Ishikawa (cell line): ENCODE measurements around the gene ATP11A.

Experiments
- CEBPB ChIP-seq: IDR thresholded peaks from 2 replicates; pipeline ENCODE4 v1.6.1; 2012
- CREB1 ChIP-seq: IDR thresholded peaks from 2 replicates; pipeline ENCODE4 v1.6.1; 2012; ENCODE audit warnings: low read depth
- EGR1 ChIP-seq: IDR thresholded peaks from 2 replicates; pipeline ENCODE4 v1.6.1; 2012
- EP300 ChIP-seq: IDR thresholded peaks from 2 replicates; pipeline ENCODE4 v1.6.1; 2012; ENCODE audit warnings: borderline replicate concordance
- FOXM1 ChIP-seq: IDR thresholded peaks from 2 replicates; pipeline ENCODE4 v1.6.1; 2012; ENCODE audit warnings: low read depth, borderline replicate concordance
- NFIC ChIP-seq: IDR thresholded peaks from 2 replicates; pipeline ENCODE4 v1.6.1; 2012
- RAD21 ChIP-seq: IDR thresholded peaks from 2 replicates; pipeline ENCODE4 v1.6.1; 2012; ENCODE audit warnings: low read depth
- TAF1 ChIP-seq: IDR thresholded peaks from 2 replicates; pipeline ENCODE4 v1.6.1; 2012; ENCODE audit warnings: low read depth, mild to moderate bottlenecking
- TCF12 ChIP-seq: IDR thresholded peaks from 2 replicates; pipeline ENCODE4 v1.6.1; 2012; ENCODE audit warnings: low read depth
- TEAD4 ChIP-seq: IDR thresholded peaks from 2 replicates; pipeline ENCODE4 v1.6.1; 2012
- YY1 ChIP-seq: IDR thresholded peaks from 2 replicates; pipeline ENCODE4 v1.6.1; 2012; ENCODE audit warnings: low read depth
- ZBTB7A ChIP-seq: IDR thresholded peaks from 2 replicates; pipeline ENCODE4 v1.6.1; 2012; ENCODE audit warnings: low read depth
- TF ChIP-seq, protein P1 (sequence below): IDR thresholded peaks from 2 replicates; pipeline ENCODE4 v1.6.1; 2012
- TF ChIP-seq, protein P2 (sequence below): IDR thresholded peaks from 2 replicates; pipeline ENCODE4 v1.6.1; 2012
- TF ChIP-seq, protein P3 (sequence below): IDR thresholded peaks from 2 replicates; pipeline ENCODE4 v1.6.1; 2012; ENCODE audit warnings: low read depth, mild to moderate bottlenecking

The ATP11A gene

DNA sequence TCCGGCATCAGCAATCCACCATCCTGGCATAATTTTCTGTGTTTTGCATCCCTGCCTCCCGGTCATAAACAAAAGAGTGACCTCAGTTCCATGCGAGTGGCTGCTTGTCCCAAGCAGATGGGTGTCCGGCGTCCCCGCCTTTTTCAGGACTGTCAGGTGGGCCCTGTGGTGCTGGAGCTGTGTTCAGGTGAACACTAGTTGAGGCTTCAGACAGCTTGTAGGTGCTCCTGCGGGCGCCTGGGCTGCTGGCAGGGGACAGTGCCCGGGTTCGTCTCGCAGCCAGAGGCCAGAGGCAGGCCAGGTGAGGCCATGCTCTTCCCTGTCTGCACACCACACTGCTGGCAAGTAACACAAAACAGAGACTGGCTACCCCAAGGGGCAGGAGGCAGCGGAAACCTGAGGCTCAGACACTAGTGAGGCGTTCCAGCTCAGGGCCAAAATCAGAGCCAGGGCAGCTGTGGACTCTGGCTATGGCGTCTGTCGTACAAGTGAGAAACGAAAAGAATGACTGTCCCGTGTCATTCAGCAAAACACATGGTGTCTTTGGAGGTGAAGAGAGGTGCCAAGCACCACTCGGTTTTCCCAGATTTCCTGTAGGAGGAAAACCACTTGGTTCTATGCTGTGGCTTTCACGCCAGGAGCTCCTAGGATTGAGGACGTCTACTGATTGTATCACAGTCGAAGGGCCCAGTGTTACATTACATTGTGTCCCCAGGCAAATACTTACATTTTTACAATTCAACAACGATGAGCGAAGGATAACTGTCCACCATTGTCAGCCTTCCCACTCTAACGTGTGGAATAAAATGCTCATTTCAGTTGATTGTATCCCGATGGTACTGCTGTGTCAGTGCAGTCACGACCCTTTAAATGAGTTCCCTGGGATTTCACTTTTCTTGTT, 104.0 kb downstream of the ATP11A start:
- TF ChIP-seq CREB1 (no peak), TEAD4 (no peak), EP300 (no peak), EGR1 (no peak), FOXM1 (no peak), RAD21 (no peak), ZBTB7A (no peak), TCF12 (no peak), NFIC (no peak), TAF1 (no peak), CEBPB (no peak), YY1 (no peak)
- TF ChIP-seq, protein P1, sequence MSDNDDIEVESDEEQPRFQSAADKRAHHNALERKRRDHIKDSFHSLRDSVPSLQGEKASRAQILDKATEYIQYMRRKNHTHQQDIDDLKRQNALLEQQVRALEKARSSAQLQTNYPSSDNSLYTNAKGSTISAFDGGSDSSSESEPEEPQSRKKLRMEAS = no peak
- TF ChIP-seq, protein P2, sequence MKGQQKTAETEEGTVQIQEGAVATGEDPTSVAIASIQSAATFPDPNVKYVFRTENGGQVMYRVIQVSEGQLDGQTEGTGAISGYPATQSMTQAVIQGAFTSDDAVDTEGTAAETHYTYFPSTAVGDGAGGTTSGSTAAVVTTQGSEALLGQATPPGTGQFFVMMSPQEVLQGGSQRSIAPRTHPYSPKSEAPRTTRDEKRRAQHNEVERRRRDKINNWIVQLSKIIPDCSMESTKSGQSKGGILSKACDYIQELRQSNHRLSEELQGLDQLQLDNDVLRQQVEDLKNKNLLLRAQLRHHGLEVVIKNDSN = no peak
- TF ChIP-seq, protein P3, sequence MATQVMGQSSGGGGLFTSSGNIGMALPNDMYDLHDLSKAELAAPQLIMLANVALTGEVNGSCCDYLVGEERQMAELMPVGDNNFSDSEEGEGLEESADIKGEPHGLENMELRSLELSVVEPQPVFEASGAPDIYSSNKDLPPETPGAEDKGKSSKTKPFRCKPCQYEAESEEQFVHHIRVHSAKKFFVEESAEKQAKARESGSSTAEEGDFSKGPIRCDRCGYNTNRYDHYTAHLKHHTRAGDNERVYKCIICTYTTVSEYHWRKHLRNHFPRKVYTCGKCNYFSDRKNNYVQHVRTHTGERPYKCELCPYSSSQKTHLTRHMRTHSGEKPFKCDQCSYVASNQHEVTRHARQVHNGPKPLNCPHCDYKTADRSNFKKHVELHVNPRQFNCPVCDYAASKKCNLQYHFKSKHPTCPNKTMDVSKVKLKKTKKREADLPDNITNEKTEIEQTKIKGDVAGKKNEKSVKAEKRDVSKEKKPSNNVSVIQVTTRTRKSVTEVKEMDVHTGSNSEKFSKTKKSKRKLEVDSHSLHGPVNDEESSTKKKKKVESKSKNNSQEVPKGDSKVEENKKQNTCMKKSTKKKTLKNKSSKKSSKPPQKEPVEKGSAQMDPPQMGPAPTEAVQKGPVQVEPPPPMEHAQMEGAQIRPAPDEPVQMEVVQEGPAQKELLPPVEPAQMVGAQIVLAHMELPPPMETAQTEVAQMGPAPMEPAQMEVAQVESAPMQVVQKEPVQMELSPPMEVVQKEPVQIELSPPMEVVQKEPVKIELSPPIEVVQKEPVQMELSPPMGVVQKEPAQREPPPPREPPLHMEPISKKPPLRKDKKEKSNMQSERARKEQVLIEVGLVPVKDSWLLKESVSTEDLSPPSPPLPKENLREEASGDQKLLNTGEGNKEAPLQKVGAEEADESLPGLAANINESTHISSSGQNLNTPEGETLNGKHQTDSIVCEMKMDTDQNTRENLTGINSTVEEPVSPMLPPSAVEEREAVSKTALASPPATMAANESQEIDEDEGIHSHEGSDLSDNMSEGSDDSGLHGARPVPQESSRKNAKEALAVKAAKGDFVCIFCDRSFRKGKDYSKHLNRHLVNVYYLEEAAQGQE = no peak

DNA sequence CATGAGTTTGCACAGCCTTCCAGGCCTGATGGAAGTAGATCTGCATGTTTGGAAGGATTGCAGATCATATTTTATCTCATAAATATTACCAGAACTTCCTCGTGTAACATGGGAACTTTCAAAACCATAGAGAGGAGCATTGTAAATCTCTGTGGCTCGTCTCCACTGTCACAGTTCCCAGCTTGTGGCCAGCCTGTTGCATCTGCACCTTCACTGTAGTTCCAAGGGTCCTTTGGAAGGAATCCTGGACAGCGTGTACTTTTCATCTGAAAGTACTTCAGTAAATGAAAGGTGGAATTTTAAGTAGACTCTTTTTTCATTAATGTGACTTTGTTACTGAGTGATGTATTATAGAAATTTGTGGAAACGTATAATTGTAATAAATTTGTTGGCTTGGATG, 105.4 kb downstream of the ATP11A start:
- TF ChIP-seq, protein P3 = no peak
- TF ChIP-seq TCF12 (no peak), RAD21 (no peak), TEAD4 (no peak), YY1 (no peak), EGR1 (no peak), ZBTB7A (no peak), NFIC (no peak), CREB1 (no peak), FOXM1 (no peak), TAF1 (no peak)
- TF ChIP-seq, protein P1 = no peak
- TF ChIP-seq, protein P2 = no peak

DNA sequence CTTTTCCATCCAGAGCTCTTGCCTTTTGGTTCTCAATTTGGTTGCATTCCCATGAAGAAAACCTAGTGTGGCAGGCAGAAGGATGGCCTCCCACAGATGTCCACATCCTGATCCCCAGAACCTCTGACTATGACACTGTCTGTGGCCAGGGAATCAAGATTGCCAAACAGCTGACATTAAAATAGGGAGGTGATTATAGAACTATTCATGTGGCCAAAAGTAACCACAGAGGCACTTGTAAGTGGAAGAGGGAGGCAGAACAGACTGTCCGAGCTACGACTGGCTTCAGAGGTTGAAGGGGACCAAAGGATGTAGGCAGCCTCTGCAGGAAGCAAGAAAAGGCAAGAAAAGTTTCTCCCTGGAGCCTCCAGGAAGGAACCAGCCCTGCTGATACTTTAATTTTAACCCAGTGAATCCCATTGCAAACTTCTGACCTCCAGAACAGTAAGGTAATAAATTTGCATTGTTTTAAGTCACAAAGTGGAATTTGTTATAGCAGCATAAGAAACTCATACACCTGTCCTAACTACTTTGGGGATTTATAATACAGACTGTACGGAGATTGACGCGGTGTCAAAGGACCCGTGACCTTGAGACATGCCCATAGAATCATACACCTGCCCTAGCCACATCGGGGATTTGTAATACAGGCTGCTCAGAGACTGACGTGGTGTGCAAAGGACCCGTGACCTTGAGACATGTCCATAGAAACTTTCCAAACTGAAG, 106.5 kb downstream of the ATP11A start:
- TF ChIP-seq CEBPB (no peak), TAF1 (no peak)
- TF ChIP-seq, protein P3 = no peak

DNA sequence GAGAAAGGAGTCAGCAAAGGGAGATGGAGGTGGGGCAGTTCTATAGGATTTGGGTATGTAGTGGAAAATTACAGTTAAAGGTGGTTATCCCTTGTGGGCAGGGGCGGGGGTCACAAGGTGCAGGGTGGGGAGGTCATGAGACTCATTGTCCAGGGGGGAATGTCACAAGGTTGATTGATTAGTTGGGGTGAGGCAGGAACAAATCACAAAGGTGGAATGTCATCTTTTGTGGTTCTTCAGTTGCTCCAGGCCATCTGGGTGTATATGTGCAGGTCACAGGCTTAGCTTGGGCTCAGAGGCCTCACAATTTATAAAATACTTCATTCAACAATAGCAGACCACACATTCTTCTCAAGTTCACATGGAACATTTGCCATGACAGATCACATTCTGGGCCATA, 109.6 kb downstream of the ATP11A start:
- TF ChIP-seq TCF12 = no peak
- no peak for TF ChIP-seq EP300
- no peak for TF ChIP-seq RAD21
- no peak for TF ChIP-seq ZBTB7A
- TF ChIP-seq YY1 = no peak
